Neural crest cell (in vitro differentiated cells): Measurements from ENCODE around the gene FAM209B. TPM values are rescaled to one million over a fixed set of nuclear protein-coding genes. Genes with fewer than 3 reads are reported as not detected.
"Not testable (repeated sequence)": the region's sequence is repeated elsewhere in the genome, so short reads cannot be mapped to it uniquely, and the experiment has no call there.

Experiments
- DNase-seq: peaks from one replicate; pipeline ENCODE4 v3.0.0; 2021; ENCODE audit warnings: low read depth, mixed read lengths, low spot score
- H3K27ac Mint-ChIP-seq: one replicate; pipeline ENCODE4 v1.8.0; 2021; ENCODE audit warnings: mild to moderate bottlenecking, mixed read lengths; ENCODE audit not compliant: unreplicated experiment
- H3K27me3 Mint-ChIP-seq: 2 replicates; pipeline ENCODE4 v1.8.0; 2021; ENCODE audit warnings: low read depth, mild to moderate bottlenecking, mixed read lengths
- H3K36me3 Mint-ChIP-seq: 2 replicates; pipeline ENCODE4 v1.8.0; 2021; ENCODE audit warnings: low read depth, mild to moderate bottlenecking, mixed read lengths
- H3K4me1 Mint-ChIP-seq: 2 replicates; pipeline ENCODE4 v1.8.0; 2021; ENCODE audit warnings: mixed read lengths
- H3K4me3 Mint-ChIP-seq: one replicate; pipeline ENCODE4 v1.8.0; 2021; ENCODE audit warnings: mild to moderate bottlenecking, mixed read lengths
- H3K9me3 Mint-ChIP-seq: 2 replicates; pipeline ENCODE4 v1.8.0; 2021; ENCODE audit warnings: mixed read lengths
- CTCF ChIP-seq: fragments of 200-600 bp; sonication (generic); conservative IDR thresholded peaks from 2 replicates; pipeline ENCODE4 v1.5.0; 2021; ENCODE audit warnings: antibody characterized with exemption, mild to moderate bottlenecking
- total RNA-seq: library from RNA; stranded (reverse); gene quantifications from 2 replicates; pipeline ENCODE4 v1.2.1, GENCODE V29; 2021

FAM209B gene
- total RNA-seq, 1 donor from 2014 or later, result not detected

DNA sequence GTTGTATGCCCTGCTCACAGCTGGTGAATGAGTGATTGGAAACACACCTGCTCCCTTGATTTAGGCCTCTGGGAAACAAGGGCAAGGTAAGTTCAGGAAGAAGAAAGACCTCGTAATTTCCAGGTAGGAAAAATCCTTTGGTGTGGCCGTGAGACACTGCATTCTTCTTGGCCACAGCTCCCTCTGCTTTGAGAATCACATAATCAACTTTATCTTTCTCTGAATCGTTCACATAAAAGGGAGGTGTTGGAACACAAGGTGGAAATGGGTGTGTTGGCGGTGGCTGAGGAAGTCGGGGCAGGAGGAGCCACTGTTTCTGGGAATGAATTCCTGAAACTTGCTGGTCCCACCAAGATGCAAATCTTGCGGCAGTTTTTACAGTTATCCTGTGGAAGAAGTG is 25.9 kb downstream of the FAM209B start:
- H3K4me1 Mint-ChIP-seq, result no peaks in the 10 kb centered on the region
- H3K9me3 Mint-ChIP-seq, result no peaks in the 10 kb centered on the region
- H3K36me3 Mint-ChIP-seq, result no peaks in the 10 kb centered on the region
- TF ChIP-seq CTCF, result no peak
- DNase-seq, result no peak
- H3K27me3 Mint-ChIP-seq, result peaks cover 3% of the 10 kb centered on the region
- H3K4me3 Mint-ChIP-seq, result no peak overlapping the region
- peak overlapping the region; percentile 62 for H3K27ac Mint-ChIP-seq

- not testable (repeated sequence) for DNase-seq, H3K36me3 Mint-ChIP-seq, H3K27ac Mint-ChIP-seq, H3K9me3 Mint-ChIP-seq, H3K4me3 Mint-ChIP-seq, H3K27me3 Mint-ChIP-seq, H3K4me1 Mint-ChIP-seq
Measured at GRCh38 chr20:56564526-56564925, 31.5 kb downstream of the FAM209B start.

GRCh38 chr20:56565511-56565910 is 32.5 kb downstream of the FAM209B start:
- no peak overlapping the region for H3K27ac Mint-ChIP-seq
- TF ChIP-seq CTCF, result no peak
- no peaks in the 10 kb centered on the region for H3K4me1 Mint-ChIP-seq
- no peak overlapping the region for H3K4me3 Mint-ChIP-seq
- peaks cover 2% of the 10 kb centered on the region for H3K27me3 Mint-ChIP-seq
- DNase-seq, result no peak
- H3K36me3 Mint-ChIP-seq, result no peaks in the 10 kb centered on the region
- H3K9me3 Mint-ChIP-seq, result no peaks in the 10 kb centered on the region

GRCh38 chr20:56566621-56567020 is 33.6 kb downstream of the FAM209B start:
- no peaks in the 10 kb centered on the region for H3K4me1 Mint-ChIP-seq
- TF ChIP-seq CTCF, result no peak
- no peak overlapping the region for H3K27ac Mint-ChIP-seq
- no peaks in the 10 kb centered on the region for H3K36me3 Mint-ChIP-seq
- no peak overlapping the region for H3K4me3 Mint-ChIP-seq
- H3K9me3 Mint-ChIP-seq, result no peaks in the 10 kb centered on the region
- H3K27me3 Mint-ChIP-seq, result peaks cover 5% of the 10 kb centered on the region
- DNase-seq, result no peak

GRCh38 chr20:56570832-56571231 is 37.8 kb downstream of the FAM209B start:
- no peak for DNase-seq
- no peak for TF ChIP-seq CTCF
- no peaks in the 10 kb centered on the region for H3K9me3 Mint-ChIP-seq
- H3K36me3 Mint-ChIP-seq, result no peaks in the 10 kb centered on the region
- H3K27ac Mint-ChIP-seq, result no peak overlapping the region
- no peak overlapping the region for H3K4me3 Mint-ChIP-seq
- peaks cover 10% of the 10 kb centered on the region for H3K27me3 Mint-ChIP-seq
- no peaks in the 10 kb centered on the region for H3K4me1 Mint-ChIP-seq

- no peak for DNase-seq
- Mint-ChIP-seq H3K4me3 (no peak overlapping the region), H3K27ac (no peak overlapping the region), H3K36me3 (no peaks in the 10 kb centered on the region), H3K4me1 (no peaks in the 10 kb centered on the region), H3K9me3 (no peaks in the 10 kb centered on the region), H3K27me3 (peaks cover 10% of the 10 kb centered on the region)
- TF ChIP-seq CTCF, result no peak
Measured at GRCh38 chr20:56572172-56572571, 39.1 kb downstream of the FAM209B start.
